Astrocyte (in vitro differentiated cells and primary cell): Measurements from ENCODE around the gene GPR15. TPM values are rescaled to one million over a fixed set of nuclear protein-coding genes. Genes with fewer than 3 reads are reported as not detected.
A peak's percentile ranks its signal among the peaks of the same experiment; 100 is the strongest.

ENCODE experiments used
- DNase-seq: peaks from one replicate; pipeline ENCODE4 v3.0.0-alpha.2; 2010; ENCODE audit warnings: low read depth
- FAIRE-seq: peaks from 2 replicates; lab custom pipeline; 2011; peaks lifted over from hg19 to GRCh38; lab: Jason Lieb, UNC
- H2AFZ ChIP-seq: 2 replicates; pipeline ENCODE4 v1.6.0; 2012; ENCODE audit warnings: low read depth, low read length, inconsistent platforms
- H3K27ac ChIP-seq: 2 replicates; pipeline ENCODE4 v1.5.1; 2011; ENCODE audit warnings: low read depth, low read length, inconsistent platforms
- H3K27me3 ChIP-seq: 2 replicates; pipeline ENCODE4 v1.6.0; 2011; ENCODE audit warnings: low read length, inconsistent platforms; ENCODE audit not compliant: insufficient read depth
- H3K36me3 ChIP-seq: 2 replicates; pipeline ENCODE4 v1.5.1; 2011; ENCODE audit warnings: low read length, inconsistent platforms; ENCODE audit not compliant: insufficient read depth
- H3K4me1 ChIP-seq: 2 replicates; pipeline ENCODE4 v1.5.1; 2011; ENCODE audit warnings: low read length, inconsistent platforms; ENCODE audit not compliant: insufficient read depth
- H3K4me2 ChIP-seq: 2 replicates; pipeline ENCODE4 v1.6.0; 2012; ENCODE audit warnings: low read length, inconsistent platforms
- H3K4me3 ChIP-seq: 2 replicates; pipeline ENCODE4 v1.5.1; 2011; ENCODE audit warnings: low read depth, mild to moderate bottlenecking, low read length, inconsistent platforms; ENCODE audit not compliant: insufficient read depth
- H3K79me2 ChIP-seq: 2 replicates; pipeline ENCODE4 v1.6.0; 2012; ENCODE audit warnings: mild to moderate bottlenecking, low read length, inconsistent platforms; ENCODE audit not compliant: insufficient read depth
- H3K9ac ChIP-seq: 2 replicates; pipeline ENCODE4 v1.6.0; 2012; ENCODE audit warnings: mild to moderate bottlenecking, low read length, inconsistent platforms
- H3K9me3 ChIP-seq: 2 replicates; pipeline ENCODE4 v1.5.1; 2012; ENCODE audit warnings: low read depth, mild to moderate bottlenecking, low read length, inconsistent platforms; ENCODE audit not compliant: insufficient read depth
- H4K20me1 ChIP-seq: 2 replicates; pipeline ENCODE4 v1.6.0; 2012; ENCODE audit warnings: low read length, inconsistent platforms; ENCODE audit not compliant: insufficient read depth
- H3K27ac Mint-ChIP-seq: one replicate; pipeline ENCODE4 v1.8.0; 2021; ENCODE audit warnings: mild to moderate bottlenecking, mixed read lengths; ENCODE audit not compliant: unreplicated experiment
- H3K27me3 Mint-ChIP-seq: one replicate; pipeline ENCODE4 v1.8.0; 2021; ENCODE audit warnings: low read depth, mixed read lengths; ENCODE audit not compliant: unreplicated experiment
- H3K36me3 Mint-ChIP-seq: one replicate; pipeline ENCODE4 v1.8.0; 2021; ENCODE audit warnings: low read depth, mixed read lengths; ENCODE audit not compliant: unreplicated experiment
- H3K4me1 Mint-ChIP-seq: one replicate; pipeline ENCODE4 v1.8.0; 2021; ENCODE audit warnings: low read depth, mixed read lengths; ENCODE audit not compliant: unreplicated experiment
- H3K4me3 Mint-ChIP-seq: one replicate; pipeline ENCODE4 v1.8.0; 2021; ENCODE audit warnings: mild to moderate bottlenecking, moderate library complexity, mixed read lengths; ENCODE audit not compliant: unreplicated experiment
- H3K9me3 Mint-ChIP-seq: one replicate; pipeline ENCODE4 v1.8.0; 2021; ENCODE audit warnings: mild to moderate bottlenecking, mixed read lengths; ENCODE audit not compliant: unreplicated experiment
- EZH2 ChIP-seq: IDR thresholded peaks from 2 replicates; pipeline ENCODE4 v1.6.1; 2012; ENCODE audit warnings: mild to moderate bottlenecking, low read length, inconsistent platforms; ENCODE audit not compliant: insufficient read depth
- total RNA-seq: library from RNA; stranded (reverse); gene quantifications from 2 replicates; pipeline ENCODE4 v1.2.1, GENCODE V29; 2021
- TF ChIP-seq, protein P1 (sequence below): IDR thresholded peaks from 2 replicates; pipeline ENCODE4 v1.5.1; 2011; ENCODE audit warnings: low read depth, mild to moderate bottlenecking, inconsistent platforms, low read length, moderate library complexity; ENCODE audit not compliant: insufficient read depth

The GPR15 gene
- total RNA-seq, 1 donor from 2014 or later: not detected

GRCh38 chr3:98513736-98514135, 18.0 kb upstream of the GPR15 start:
- FAIRE-seq: no peak
- H3K27ac Mint-ChIP-seq: no peak overlapping the region

GRCh38 chr3:98514948-98515347, 16.8 kb upstream of the GPR15 start:
- H3K9ac ChIP-seq: no peak overlapping the region
- H4K20me1 ChIP-seq: peaks cover 9% of the 10 kb centered on the region
- Mint-ChIP-seq H3K4me3 (no peak overlapping the region), H3K27me3 (no peaks in the 10 kb centered on the region), H3K27ac (no peak overlapping the region), H3K36me3 (peaks cover 5% of the 10 kb centered on the region), H3K9me3 (no peaks in the 10 kb centered on the region), H3K4me1 (peaks cover 10% of the 10 kb centered on the region)
- H3K27ac ChIP-seq: no peak overlapping the region
- H3K9me3 ChIP-seq: no peaks in the 10 kb centered on the region
- H2AFZ ChIP-seq: no peak overlapping the region
- TF ChIP-seq, protein P1, sequence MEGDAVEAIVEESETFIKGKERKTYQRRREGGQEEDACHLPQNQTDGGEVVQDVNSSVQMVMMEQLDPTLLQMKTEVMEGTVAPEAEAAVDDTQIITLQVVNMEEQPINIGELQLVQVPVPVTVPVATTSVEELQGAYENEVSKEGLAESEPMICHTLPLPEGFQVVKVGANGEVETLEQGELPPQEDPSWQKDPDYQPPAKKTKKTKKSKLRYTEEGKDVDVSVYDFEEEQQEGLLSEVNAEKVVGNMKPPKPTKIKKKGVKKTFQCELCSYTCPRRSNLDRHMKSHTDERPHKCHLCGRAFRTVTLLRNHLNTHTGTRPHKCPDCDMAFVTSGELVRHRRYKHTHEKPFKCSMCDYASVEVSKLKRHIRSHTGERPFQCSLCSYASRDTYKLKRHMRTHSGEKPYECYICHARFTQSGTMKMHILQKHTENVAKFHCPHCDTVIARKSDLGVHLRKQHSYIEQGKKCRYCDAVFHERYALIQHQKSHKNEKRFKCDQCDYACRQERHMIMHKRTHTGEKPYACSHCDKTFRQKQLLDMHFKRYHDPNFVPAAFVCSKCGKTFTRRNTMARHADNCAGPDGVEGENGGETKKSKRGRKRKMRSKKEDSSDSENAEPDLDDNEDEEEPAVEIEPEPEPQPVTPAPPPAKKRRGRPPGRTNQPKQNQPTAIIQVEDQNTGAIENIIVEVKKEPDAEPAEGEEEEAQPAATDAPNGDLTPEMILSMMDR: no peak
- TF ChIP-seq EZH2: no peak
- H3K4me1 ChIP-seq: peaks cover 6% of the 10 kb centered on the region
- H3K27me3 ChIP-seq: no peaks in the 10 kb centered on the region
- H3K36me3 ChIP-seq: peaks cover 40% of the 10 kb centered on the region
- H3K4me3 ChIP-seq: no peak overlapping the region
- FAIRE-seq (no peak), DNase-seq (no peak)
- no peak overlapping the region for H3K4me2 ChIP-seq
- H3K79me2 ChIP-seq: peaks cover 21% of the 10 kb centered on the region

More at GRCh38 chr3:98513736-98514135, 18.0 kb upstream of the GPR15 start:
- no peak overlapping the region for H3K4me2 ChIP-seq
- no peaks in the 10 kb centered on the region for H3K27me3 ChIP-seq
- H2AFZ ChIP-seq: no peak overlapping the region
- peaks cover 10% of the 10 kb centered on the region for H3K79me2 ChIP-seq
- no peak overlapping the region for H3K4me3 Mint-ChIP-seq
- no peaks in the 10 kb centered on the region for H3K9me3 ChIP-seq
- TF ChIP-seq, protein P1: no peak
- no peak for TF ChIP-seq EZH2
- H4K20me1 ChIP-seq: no peaks in the 10 kb centered on the region
- H3K36me3 ChIP-seq: peaks cover 33% of the 10 kb centered on the region
- H3K36me3 Mint-ChIP-seq: peaks cover 3% of the 10 kb centered on the region
- no peaks in the 10 kb centered on the region for H3K27me3 Mint-ChIP-seq
- no peak overlapping the region for H3K9ac ChIP-seq
- no peak for DNase-seq
- H3K27ac ChIP-seq: no peak overlapping the region
- no peaks in the 10 kb centered on the region for H3K4me1 ChIP-seq
- H3K9me3 Mint-ChIP-seq: no peaks in the 10 kb centered on the region
- no peak overlapping the region for H3K4me3 ChIP-seq
- no peaks in the 10 kb centered on the region for H3K4me1 Mint-ChIP-seq

GRCh38 chr3:98518816-98519215, 13.0 kb upstream of the GPR15 start:
- Histone ChIP-seq H3K27ac (no peak overlapping the region), H3K4me2 (peak overlapping the region; percentile 19), H3K27me3 (no peaks in the 10 kb centered on the region), H3K4me3 (no peak overlapping the region), H3K9me3 (no peaks in the 10 kb centered on the region), H3K79me2 (peaks cover 48% of the 10 kb centered on the region), H4K20me1 (peaks cover 23% of the 10 kb centered on the region), H3K36me3 (peaks cover 53% of the 10 kb centered on the region), H2AFZ (no peak overlapping the region), H3K4me1 (peaks cover 18% of the 10 kb centered on the region), H3K9ac (no peak overlapping the region)
- H3K36me3 Mint-ChIP-seq: peaks cover 8% of the 10 kb centered on the region
- H3K27me3 Mint-ChIP-seq: no peaks in the 10 kb centered on the region
- peaks cover 18% of the 10 kb centered on the region for H3K4me1 Mint-ChIP-seq
- H3K4me3 Mint-ChIP-seq: no peak overlapping the region
- TF ChIP-seq EZH2: no peak
- TF ChIP-seq, protein P1: no peak
- DNase-seq: no peak
- peak overlapping the region; percentile 82 for H3K27ac Mint-ChIP-seq
- FAIRE-seq: no peak
- H3K9me3 Mint-ChIP-seq: no peaks in the 10 kb centered on the region
